ENCODE data around the gene BMP6. TPM values are rescaled to one million over a fixed set of nuclear protein-coding genes. Genes with fewer than 3 reads are reported as not detected.

BMP6 gene
- total RNA-seq, 1 experiment from 2014 or later: 0.28 TPM

DNA sequence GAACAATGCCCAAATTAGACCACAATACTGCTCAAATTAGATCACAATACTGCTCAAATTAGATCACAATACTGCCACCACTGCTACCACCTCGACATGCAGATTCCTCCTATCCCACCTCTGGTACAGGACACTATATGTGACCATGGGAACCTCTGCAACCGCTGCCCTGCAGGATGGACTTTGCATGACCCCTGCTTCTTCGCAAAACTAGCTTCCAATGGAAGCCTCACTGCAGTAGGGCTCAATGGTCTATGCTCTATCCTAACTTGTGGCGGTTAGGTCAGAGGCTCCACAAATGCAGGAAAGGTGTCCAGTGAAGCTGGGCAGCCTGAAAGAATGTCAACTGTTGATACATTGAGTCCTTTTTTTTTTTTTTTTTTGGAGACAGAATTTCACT lies 192.5 kb downstream of the BMP6 start:
- Histone ChIP-seq H3K27ac (ENCODE audit: insufficient read length, low read depth, low read length) (no peak overlapping the region), H2BK12ac (ENCODE audit: insufficient read length, low read depth, low read length) (no peak overlapping the region), H4K5ac (ENCODE audit: insufficient read length, low read depth, low read length) (no peak overlapping the region), H2AFZ (ENCODE audit: low read length) (no peak overlapping the region), H3K56ac (ENCODE audit: insufficient read length, low read depth, low read length) (no peak overlapping the region), H3K9ac (ENCODE audit: extremely low read depth, insufficient read length, low read length) (no peak overlapping the region), H3K4ac (ENCODE audit: low read depth, low read length) (no peak overlapping the region), H3K23me2 (ENCODE audit: insufficient read length, low read depth, low read length, poor library complexity, severe bottlenecking) (no peaks in the 10 kb centered on the region), H3K4me1 (ENCODE audit: insufficient read depth, low read length) (no peaks in the 10 kb centered on the region), H3K23ac (ENCODE audit: insufficient read length, low read depth, low read length) (no peak overlapping the region), H3K4me2 (ENCODE audit: insufficient read depth, insufficient read length, low read length) (no peak overlapping the region), H3K27me3 (ENCODE audit: insufficient read depth, low read length) (no peaks in the 10 kb centered on the region), H2AK5ac (ENCODE audit: insufficient read length, low read length) (no peak overlapping the region), H3K79me1 (ENCODE audit: insufficient read depth, low read depth, low read length, poor library complexity, severe bottlenecking) (no peaks in the 10 kb centered on the region), H3T11ph (ENCODE audit: low read length) (no peak overlapping the region), H3K18ac (ENCODE audit: insufficient read length, low read depth, low read length) (no peak overlapping the region), H2BK20ac (ENCODE audit: low read depth, low read length, poor library complexity, severe bottlenecking) (no peak overlapping the region), H2BK5ac (ENCODE audit: insufficient read length, low read length) (no peak overlapping the region), H3K9me3 (ENCODE audit: control insufficient read depth, low read depth, low read length) (no peaks in the 10 kb centered on the region), H2BK15ac (ENCODE audit: low read depth, low read length) (no peak overlapping the region), H4K8ac (replicated peaks; ENCODE audit: insufficient read length, low read depth, low read length) (no peak overlapping the region), H3K14ac (ENCODE audit: insufficient read depth, low read length) (no peak overlapping the region), H2BK120ac (ENCODE audit: low read depth, low read length, poor library complexity, severe bottlenecking) (no peak overlapping the region), H4K91ac (ENCODE audit: insufficient read length, low read depth, low read length) (no peak overlapping the region), H3K79me2 (ENCODE audit: insufficient read depth, low read length) (no peaks in the 10 kb centered on the region), H4K20me1 (ENCODE audit: control insufficient read depth, insufficient read depth, insufficient read length) (no peaks in the 10 kb centered on the region)
- no peak overlapping the region for H3K4me3 Mint-ChIP-seq
- no peaks in the 10 kb centered on the region for H3K4me1 Mint-ChIP-seq
- H3K9me3 Mint-ChIP-seq: no peaks in the 10 kb centered on the region
- no peaks in the 10 kb centered on the region for H3K36me3 Mint-ChIP-seq (ENCODE audit: insufficient read depth in 1 of 3, low read depth in 3 of 3)
- no peak for DNase-seq
- no CpG with 5 or more reads among the region's 4 CpGs for whole genome bisulfite sequencing (ENCODE audit: extremely low coverage, insufficient read length, low lambda C conversion rate)
- TF ChIP-seq, protein P1, sequence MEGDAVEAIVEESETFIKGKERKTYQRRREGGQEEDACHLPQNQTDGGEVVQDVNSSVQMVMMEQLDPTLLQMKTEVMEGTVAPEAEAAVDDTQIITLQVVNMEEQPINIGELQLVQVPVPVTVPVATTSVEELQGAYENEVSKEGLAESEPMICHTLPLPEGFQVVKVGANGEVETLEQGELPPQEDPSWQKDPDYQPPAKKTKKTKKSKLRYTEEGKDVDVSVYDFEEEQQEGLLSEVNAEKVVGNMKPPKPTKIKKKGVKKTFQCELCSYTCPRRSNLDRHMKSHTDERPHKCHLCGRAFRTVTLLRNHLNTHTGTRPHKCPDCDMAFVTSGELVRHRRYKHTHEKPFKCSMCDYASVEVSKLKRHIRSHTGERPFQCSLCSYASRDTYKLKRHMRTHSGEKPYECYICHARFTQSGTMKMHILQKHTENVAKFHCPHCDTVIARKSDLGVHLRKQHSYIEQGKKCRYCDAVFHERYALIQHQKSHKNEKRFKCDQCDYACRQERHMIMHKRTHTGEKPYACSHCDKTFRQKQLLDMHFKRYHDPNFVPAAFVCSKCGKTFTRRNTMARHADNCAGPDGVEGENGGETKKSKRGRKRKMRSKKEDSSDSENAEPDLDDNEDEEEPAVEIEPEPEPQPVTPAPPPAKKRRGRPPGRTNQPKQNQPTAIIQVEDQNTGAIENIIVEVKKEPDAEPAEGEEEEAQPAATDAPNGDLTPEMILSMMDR (conservative IDR thresholded peaks at IDR 0.05): no peak
- no peaks in the 10 kb centered on the region; the same call in 1 of the 2 replicates for H3K27me3 Mint-ChIP-seq (ENCODE audit: low read depth)
- no peak overlapping the region for H3K27ac Mint-ChIP-seq
